ENCODE results near the gene AARSD1.

DNA sequence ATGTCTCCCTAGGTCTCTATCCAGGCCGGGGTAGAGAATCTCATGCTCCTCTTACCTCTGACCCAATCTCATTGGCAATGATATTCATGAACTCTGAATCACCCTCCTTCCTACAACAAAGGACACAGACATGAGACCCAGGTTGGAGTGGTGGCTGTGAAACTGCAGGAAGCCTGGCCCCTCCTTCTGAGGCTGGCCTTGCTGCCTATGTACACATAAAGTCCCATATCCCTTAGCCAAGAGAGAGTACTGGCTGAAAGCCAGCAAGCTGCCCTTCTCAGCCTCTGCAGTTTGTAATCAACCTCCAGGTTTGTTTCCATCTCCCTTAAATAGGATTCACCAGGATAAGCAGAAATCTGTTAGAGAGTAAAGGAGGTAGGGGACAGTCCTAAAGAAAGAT lies 10.6 kb downstream of the AARSD1 start:
- TF ChIP-seq POLR2AphosphoS5 (IDR thresholded peaks at IDR 0.05; ENCODE audit: low read depth) (no peak), EZH2 (IDR thresholded peaks at IDR 0.05; ENCODE audit: low read depth, unreplicated experiment) (no peak), CREB1 (CRISPR knock-in tag; IDR thresholded peaks at IDR 0.05; ENCODE audit: low read depth) (no peak), JUNB (IDR thresholded peaks at IDR 0.05; ENCODE audit: unreplicated experiment) (no peak), ZNF114 (CRISPR knock-in tag; IDR thresholded peaks at IDR 0.05) (no peak), NANOG (IDR thresholded peaks at IDR 0.05; ENCODE audit: borderline replicate concordance) (no peak)
- TF ChIP-seq, protein P1, sequence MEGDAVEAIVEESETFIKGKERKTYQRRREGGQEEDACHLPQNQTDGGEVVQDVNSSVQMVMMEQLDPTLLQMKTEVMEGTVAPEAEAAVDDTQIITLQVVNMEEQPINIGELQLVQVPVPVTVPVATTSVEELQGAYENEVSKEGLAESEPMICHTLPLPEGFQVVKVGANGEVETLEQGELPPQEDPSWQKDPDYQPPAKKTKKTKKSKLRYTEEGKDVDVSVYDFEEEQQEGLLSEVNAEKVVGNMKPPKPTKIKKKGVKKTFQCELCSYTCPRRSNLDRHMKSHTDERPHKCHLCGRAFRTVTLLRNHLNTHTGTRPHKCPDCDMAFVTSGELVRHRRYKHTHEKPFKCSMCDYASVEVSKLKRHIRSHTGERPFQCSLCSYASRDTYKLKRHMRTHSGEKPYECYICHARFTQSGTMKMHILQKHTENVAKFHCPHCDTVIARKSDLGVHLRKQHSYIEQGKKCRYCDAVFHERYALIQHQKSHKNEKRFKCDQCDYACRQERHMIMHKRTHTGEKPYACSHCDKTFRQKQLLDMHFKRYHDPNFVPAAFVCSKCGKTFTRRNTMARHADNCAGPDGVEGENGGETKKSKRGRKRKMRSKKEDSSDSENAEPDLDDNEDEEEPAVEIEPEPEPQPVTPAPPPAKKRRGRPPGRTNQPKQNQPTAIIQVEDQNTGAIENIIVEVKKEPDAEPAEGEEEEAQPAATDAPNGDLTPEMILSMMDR (conservative IDR thresholded peaks at IDR 0.05; ENCODE audit: low read depth in 2 of 2): no peak
- TF ChIP-seq, protein P2, sequence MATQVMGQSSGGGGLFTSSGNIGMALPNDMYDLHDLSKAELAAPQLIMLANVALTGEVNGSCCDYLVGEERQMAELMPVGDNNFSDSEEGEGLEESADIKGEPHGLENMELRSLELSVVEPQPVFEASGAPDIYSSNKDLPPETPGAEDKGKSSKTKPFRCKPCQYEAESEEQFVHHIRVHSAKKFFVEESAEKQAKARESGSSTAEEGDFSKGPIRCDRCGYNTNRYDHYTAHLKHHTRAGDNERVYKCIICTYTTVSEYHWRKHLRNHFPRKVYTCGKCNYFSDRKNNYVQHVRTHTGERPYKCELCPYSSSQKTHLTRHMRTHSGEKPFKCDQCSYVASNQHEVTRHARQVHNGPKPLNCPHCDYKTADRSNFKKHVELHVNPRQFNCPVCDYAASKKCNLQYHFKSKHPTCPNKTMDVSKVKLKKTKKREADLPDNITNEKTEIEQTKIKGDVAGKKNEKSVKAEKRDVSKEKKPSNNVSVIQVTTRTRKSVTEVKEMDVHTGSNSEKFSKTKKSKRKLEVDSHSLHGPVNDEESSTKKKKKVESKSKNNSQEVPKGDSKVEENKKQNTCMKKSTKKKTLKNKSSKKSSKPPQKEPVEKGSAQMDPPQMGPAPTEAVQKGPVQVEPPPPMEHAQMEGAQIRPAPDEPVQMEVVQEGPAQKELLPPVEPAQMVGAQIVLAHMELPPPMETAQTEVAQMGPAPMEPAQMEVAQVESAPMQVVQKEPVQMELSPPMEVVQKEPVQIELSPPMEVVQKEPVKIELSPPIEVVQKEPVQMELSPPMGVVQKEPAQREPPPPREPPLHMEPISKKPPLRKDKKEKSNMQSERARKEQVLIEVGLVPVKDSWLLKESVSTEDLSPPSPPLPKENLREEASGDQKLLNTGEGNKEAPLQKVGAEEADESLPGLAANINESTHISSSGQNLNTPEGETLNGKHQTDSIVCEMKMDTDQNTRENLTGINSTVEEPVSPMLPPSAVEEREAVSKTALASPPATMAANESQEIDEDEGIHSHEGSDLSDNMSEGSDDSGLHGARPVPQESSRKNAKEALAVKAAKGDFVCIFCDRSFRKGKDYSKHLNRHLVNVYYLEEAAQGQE (IDR thresholded peaks at IDR 0.05; ENCODE audit: unreplicated experiment): no peak

All from GM23338 (cell line).